B cell (primary cell): ENCODE results near the gene SLC25A39. TPM values are rescaled to one million over a fixed set of nuclear protein-coding genes. Genes with fewer than 3 reads are reported as not detected.

Experiments
- ATAC-seq: fragments of 200-7000 bp; cut with Tn5 transposase; one replicate; pipeline ENCODE4 v1.10.0; 2021; ENCODE audit warnings: low read depth, mild to moderate bottlenecking, moderate number of reproducible peaks, moderate library complexity
- CTCF ChIA-PET: fragments of 350-600 bp; sonication (Branson Sonifier 250); formaldehyde crosslinking; loops from one replicate; lab custom pipeline; 2021; ENCODE audit warnings: antibody characterized with exemption, inconsistent platforms; lab: Charles Lee
- POLR2A ChIA-PET: fragments of 350-600 bp; sonication (Branson Sonifier 250); formaldehyde crosslinking; loops from one replicate; lab custom pipeline; 2021; ENCODE audit warnings: antibody characterized with exemption; lab: Charles Lee
- DNase-seq: peaks from one replicate; pipeline ENCODE4 v3.0.0; 2013
- H2AFZ ChIP-seq: 2 replicates; pipeline ENCODE4 v1.6.1; 2012; ENCODE audit warnings: mild to moderate bottlenecking, low read depth, low read length; ENCODE audit not compliant: insufficient read depth, poor library complexity, severe bottlenecking
- H3K27ac ChIP-seq, 2 donors: 1 replicate in 1 of 2; 2 replicates in 1 of 2; pipeline ENCODE4 v1.5.1; 2012 to 2013; ENCODE audit warnings: low read length in 2 of 2, mild to moderate bottlenecking in 2 of 2, moderate library complexity in 1 of 2
- H3K27me3 ChIP-seq, 4 experiments: fragments of 200-600 bp in 1 of 4; sonication (generic) in 1 of 4; replicated peaks in 1 of 4; 1 replicate in 2 of 4; 2 replicates in 2 of 4; pipeline versions ENCODE4 v1.6.1 to v1.7.0; 2013 to 2016; ENCODE audit warnings: low read length in 3 of 4, mild to moderate bottlenecking in 2 of 4, mixed read lengths in 1 of 4, moderate library complexity in 1 of 4; ENCODE audit not compliant: insufficient read depth in 4 of 4, control insufficient read depth in 3 of 4; ENCODE audit errors: control extremely low read depth in 1 of 4
- H3K36me3 ChIP-seq, 2 experiments: replicated peaks in 1 of 2; 1 replicate in 1 of 2; 2 replicates in 1 of 2; pipeline versions ENCODE4 v1.6.1 to v1.7.1; 2013; ENCODE audit warnings: low read length in 1 of 2; ENCODE audit not compliant: insufficient read depth in 2 of 2, control insufficient read depth in 1 of 2; ENCODE audit errors: control extremely low read depth in 1 of 2, extremely low read depth in 1 of 2
- H3K4me1 ChIP-seq, 2 donors: fragments of 200-600 bp in 1 of 2; sonication (generic) in 1 of 2; 1 replicate in 1 of 2; 2 replicates in 1 of 2; pipeline versions ENCODE4 v1.5.1 to v1.6.1; 2013 to 2017; ENCODE audit warnings: low read length in 2 of 2; ENCODE audit not compliant: control insufficient read depth in 2 of 2, insufficient read depth in 2 of 2
- H3K4me2 ChIP-seq: replicated peaks from 2 replicates; pipeline ENCODE3; 2012; ENCODE audit warnings: mild to moderate bottlenecking, low read depth, low read length; ENCODE audit not compliant: poor library complexity, severe bottlenecking
- H3K4me3 ChIP-seq, 5 experiments: fragments of 200-600 bp in 1 of 5; sonication (generic) in 1 of 5; 1 replicate in 3 of 5; 2 replicates in 2 of 5; pipeline versions ENCODE4 v1.5.1 to v1.7.0; 2011 to 2016; ENCODE audit warnings: low read length in 4 of 5, mild to moderate bottlenecking in 4 of 5, low read depth in 2 of 5, control low read depth in 1 of 5, moderate library complexity in 1 of 5; ENCODE audit not compliant: insufficient read depth in 1 of 5; ENCODE audit errors: control extremely low read depth in 1 of 5, extremely low read depth in 1 of 5
- H3K79me2 ChIP-seq: fragments of 200-600 bp; sonication (generic); one replicate; pipeline ENCODE4 v1.6.0; 2016; ENCODE audit warnings: low read length; ENCODE audit not compliant: control insufficient read depth, insufficient read depth
- H3K9ac ChIP-seq: fragments of 200-600 bp; sonication (generic); 2 replicates; pipeline ENCODE4 v1.6.1; 2017; ENCODE audit warnings: mild to moderate bottlenecking, low read length, moderate library complexity
- H3K9me3 ChIP-seq, 3 donors: one replicate each; pipeline versions ENCODE4 v1.6.1 to v1.7.1; 2013; ENCODE audit warnings: low read length in 2 of 3; ENCODE audit not compliant: control insufficient read depth in 2 of 3, insufficient read depth in 1 of 3; ENCODE audit errors: control extremely low read depth in 1 of 3
- H4K20me1 ChIP-seq: 2 replicates; pipeline ENCODE4 v1.6.0; 2012; ENCODE audit warnings: mild to moderate bottlenecking, low read length; ENCODE audit not compliant: insufficient read depth, control insufficient read depth, poor library complexity, severe bottlenecking
- H3K27ac Mint-ChIP-seq: one replicate; pipeline ENCODE4 v1.8.0; 2021; ENCODE audit warnings: mixed read lengths
- H3K27me3 Mint-ChIP-seq: one replicate; pipeline ENCODE4 v1.8.0; 2021; ENCODE audit warnings: mixed read lengths
- H3K4me1 Mint-ChIP-seq: one replicate; pipeline ENCODE4 v1.8.0; 2021; ENCODE audit warnings: mixed read lengths
- H3K4me3 Mint-ChIP-seq: one replicate; pipeline ENCODE4 v1.8.0; 2021; ENCODE audit warnings: mixed read lengths
- H3K9me3 Mint-ChIP-seq: one replicate; pipeline ENCODE4 v1.8.0; 2022; ENCODE audit warnings: mixed read lengths; ENCODE audit not compliant: insufficient read depth
- EZH2 ChIP-seq: IDR thresholded peaks from 2 replicates; pipeline ENCODE4 v1.6.1; 2012; ENCODE audit warnings: borderline replicate concordance, low read depth, mild to moderate bottlenecking, moderate library complexity, low read length; ENCODE audit not compliant: insufficient read depth, poor library complexity, severe bottlenecking
- WGBS: methylation state at CpG from one replicate; pipeline ENCODE4 v1.1.5; 2013; ENCODE audit warnings: missing lambda C conversion rate; ENCODE audit not compliant: insufficient coverage; 5-methylcytosine and 5-hydroxymethylcytosine counted together
- intact Hi-C: fragments of 100-400 bp; cut with micrococcal nuclease; formaldehyde crosslinking; loops from one replicate; pipeline ENCODE4 v1.10.0; 2022
- polyA plus RNA-seq: library from polyadenylated mRNA; depleted of rRNA; stranded (reverse); fragments of >200 nt; gene quantifications from 2 replicates; pipeline ENCODE4 v1.2.3, GENCODE V29; 2012
- total RNA-seq, 2 donors: library from RNA; stranded (reverse); fragments of 120-200 nt in 1 of 2; gene quantifications; 1 replicate in 1 of 2; 2 replicates in 1 of 2; pipeline versions ENCODE4 v1.2.3 to v1.2.4, GENCODE V29; 2013 to 2022
- TF ChIP-seq, protein P1 (sequence below): fragments of 200-600 bp; IDR thresholded peaks from one replicate; pipeline ENCODE4 v1.8.0; 2022; ENCODE audit warnings: antibody characterized with exemption, mild to moderate bottlenecking

SLC25A39 gene
- total and polyA plus RNA-seq, 2 donors (not counting 1 experiment from before 2014, with no cell fraction given): 88.4 to 160 TPM

DNA sequence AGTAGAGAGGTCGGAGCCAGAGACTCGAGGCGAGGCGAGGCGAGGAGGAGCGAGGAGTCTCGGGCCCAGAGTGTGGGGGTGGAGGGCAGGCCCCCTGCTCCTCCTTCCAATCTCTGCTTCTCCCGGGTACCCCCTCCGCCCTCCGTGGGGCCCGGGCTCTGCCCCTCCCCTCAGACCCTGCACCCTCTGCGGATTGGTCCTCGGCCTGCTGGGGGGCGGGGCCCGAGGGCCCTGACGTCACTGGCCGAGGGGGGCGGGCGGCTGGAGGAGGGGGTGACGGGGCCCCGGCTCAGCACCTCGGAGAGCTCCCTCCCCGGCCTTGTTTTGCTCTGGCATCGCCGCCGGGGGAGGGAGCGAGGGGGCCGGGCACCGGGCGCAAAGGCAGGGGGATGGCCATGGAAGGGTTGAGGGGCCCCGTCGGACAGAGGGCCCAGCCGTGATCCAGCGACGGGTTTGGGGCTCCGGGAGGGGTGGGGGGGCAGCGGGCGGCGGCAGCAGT, 16.3 kb downstream of the SLC25A39 start, which contains the start of gene RUNDC3A:
TSS of gene RUNDC3A (plus strand) at position 282 of the 499 bp plus-strand sequence. CDS start 232 bp downstream, outside the sequence.
- 3% methylated on average over 30 of the region's 39 CpGs for WGBS
- Histone ChIP-seq H3K9me3 (peaks cover 0 to 15% (median 0%) of the 10 kb centered on the region in 3 donors), H3K79me2 (no peaks in the 10 kb centered on the region), H3K9ac (peak within 1 kb of the TSS; percentile 26), H4K20me1 (no peaks in the 10 kb centered on the region), H3K36me3 (no peaks in the 10 kb centered on the region), H3K4me3 (peak within 1 kb of the TSS in 3 of 5 experiments; percentile 20 to 38 (median 38)), H3K4me1 (peaks cover 18 to 20% of the 10 kb centered on the region in 2 donors), H3K27ac (no peak within 1 kb of the TSS), H2AFZ (no peak within 1 kb of the TSS), H3K4me2 (peak within 1 kb of the TSS; percentile 78), H3K27me3 (peaks cover 0 to 50% (median 16%) of the 10 kb centered on the region in 4 experiments)
- intact Hi-C loops: loop anchor here (1.0 kb wide), 1 partner anchor 16 kb away; the partner anchor contains the start of gene SLC25A39
- POLR2A ChIA-PET: interaction anchor here (0.5 to 0.6 kb wide), 3 partner anchors 87 to 1966 kb away, joined by 4 read pairs; no protein-coding TSS in a partner anchor
- ATAC-seq (peak; percentile 92), DNase-seq (peak; percentile 88)
- H3K4me1 Mint-ChIP-seq: peaks cover 19% of the 10 kb centered on the region
- peaks cover 46% of the 10 kb centered on the region for H3K27me3 Mint-ChIP-seq
- CTCF ChIA-PET: no interaction called here
- no peak within 1 kb of the TSS for H3K27ac Mint-ChIP-seq
- TF ChIP-seq, protein P1, sequence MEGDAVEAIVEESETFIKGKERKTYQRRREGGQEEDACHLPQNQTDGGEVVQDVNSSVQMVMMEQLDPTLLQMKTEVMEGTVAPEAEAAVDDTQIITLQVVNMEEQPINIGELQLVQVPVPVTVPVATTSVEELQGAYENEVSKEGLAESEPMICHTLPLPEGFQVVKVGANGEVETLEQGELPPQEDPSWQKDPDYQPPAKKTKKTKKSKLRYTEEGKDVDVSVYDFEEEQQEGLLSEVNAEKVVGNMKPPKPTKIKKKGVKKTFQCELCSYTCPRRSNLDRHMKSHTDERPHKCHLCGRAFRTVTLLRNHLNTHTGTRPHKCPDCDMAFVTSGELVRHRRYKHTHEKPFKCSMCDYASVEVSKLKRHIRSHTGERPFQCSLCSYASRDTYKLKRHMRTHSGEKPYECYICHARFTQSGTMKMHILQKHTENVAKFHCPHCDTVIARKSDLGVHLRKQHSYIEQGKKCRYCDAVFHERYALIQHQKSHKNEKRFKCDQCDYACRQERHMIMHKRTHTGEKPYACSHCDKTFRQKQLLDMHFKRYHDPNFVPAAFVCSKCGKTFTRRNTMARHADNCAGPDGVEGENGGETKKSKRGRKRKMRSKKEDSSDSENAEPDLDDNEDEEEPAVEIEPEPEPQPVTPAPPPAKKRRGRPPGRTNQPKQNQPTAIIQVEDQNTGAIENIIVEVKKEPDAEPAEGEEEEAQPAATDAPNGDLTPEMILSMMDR: no peak
- no peak for TF ChIP-seq EZH2
- H3K9me3 Mint-ChIP-seq: no peaks in the 10 kb centered on the region
- peak within 1 kb of the TSS; percentile 44 for H3K4me3 Mint-ChIP-seq
